ENCODE results near the gene CCIN.

GRCh38 chr9:36218011-36218410 is 48.8 kb downstream of the CCIN start:
- TF ChIP-seq CTCF (IDR thresholded peaks at IDR 0.05; ENCODE audit: borderline replicate concordance, extremely low read depth, low read length, poor library complexity, severe bottlenecking) (no peak), EZH2 (IDR thresholded peaks at IDR 0.05; ENCODE audit: borderline replicate concordance, low read depth, low read length, severe bottlenecking) (no peak)

Data from DND-41 (cell line).